Keratinocyte (primary cell): ENCODE measurements around the gene TMEM240.

ENCODE experiments used
- CTCF ChIP-seq, 3 experiments: IDR thresholded peaks in 1 of 3; conservative IDR thresholded peaks in 1 of 3; optimal IDR thresholded peaks in 1 of 3; 2 replicates in 2 of 3; 3 replicates in 1 of 3; pipeline versions ENCODE3 to v1.5.1; 2011; ENCODE audit warnings: low read length in 3 of 3, mild to moderate bottlenecking in 3 of 3, moderate library complexity in 2 of 3, control low read depth in 1 of 3, inconsistent platforms in 1 of 3; ENCODE audit not compliant: insufficient read depth in 2 of 3; ENCODE audit errors: extremely low read depth in 1 of 3
- EZH2 ChIP-seq: IDR thresholded peaks from one replicate; pipeline ENCODE4 v1.6.1; 2012; ENCODE audit warnings: inconsistent platforms, mild to moderate bottlenecking, low read length, moderate library complexity

GRCh38 chr1:1550087-1550486, 9.7 kb upstream of the TMEM240 start:
- TF ChIP-seq CTCF (optimal IDR thresholded peaks at IDR 0.05 in 1 of 3, IDR thresholded peaks at IDR 0.05 in 1 of 3, conservative IDR thresholded peaks at IDR 0.05 in 1 of 3; ENCODE audit: extremely low read depth in 1 of 3, insufficient read depth in 2 of 3, low read length in 3 of 3) (no peak), EZH2 (no peak)
